Measurements from ENCODE around the gene SEC14L6. TPM values are rescaled to one million over a fixed set of nuclear protein-coding genes. Genes with fewer than 3 reads are reported as not detected.

SEC14L6 gene
- total and polyA plus RNA-seq, 9 of the 15 experiments (the other 6 are each of a cell fraction or from before 2014, with no cell fraction given): 0.29 to 6.1 (median 1.9) TPM

- intact Hi-C loops (cut with micrococcal nuclease) (no loop called here), in situ Hi-C loops (cut with MboI) (no loop called here)
- FAIRE-seq (no peak), DNase-seq (ENCODE audit: extremely low read depth in 1 of 4, low spot score in 3 of 4) (no peak), ATAC-seq (no peak)
- ChIA-PET CTCF (ENCODE audit: low intra/inter-chr PET ratio) (no interaction called here), POLR2A (no interaction called here)
- Histone ChIP-seq H3K4me3 (no peak overlapping the region), H3K9me1 (ENCODE audit: control insufficient read depth, insufficient read depth, low read length) (no peaks in the 10 kb centered on the region), H3K27me3 (ENCODE audit: control insufficient read depth in 2 of 2, insufficient read depth in 2 of 2, low read length in 2 of 2) (no peaks in the 10 kb centered on the region), H3K27ac (ENCODE audit: extremely low read depth, low read depth, low read length) (no peak overlapping the region), H3K4me1 (replicated peaks in 1 of 2; ENCODE audit: control insufficient read depth in 2 of 2, insufficient read depth in 2 of 2, low read length in 2 of 2) (peaks cover 10 to 22% of the 10 kb centered on the region in 2 experiments; a peak in 4 of 5 replicates), H4K20me1 (replicated peaks; ENCODE audit: control insufficient read depth, insufficient read depth, low read length) (no peaks in the 10 kb centered on the region), H3K9ac (ENCODE audit: insufficient read depth in 1 of 2, low read depth in 2 of 2, low read length in 2 of 2) (no peak overlapping the region), H3K4me2 (ENCODE audit: insufficient read depth, low read length) (no peak overlapping the region), H3K9me3 (replicated peaks; ENCODE audit: control insufficient read depth, insufficient read depth, low read depth, low read length) (no peaks in the 10 kb centered on the region), H2AFZ (ENCODE audit: low read depth, low read length) (no peak overlapping the region), H3K36me3 (ENCODE audit: control insufficient read depth, insufficient read depth, low read length) (no peaks in the 10 kb centered on the region), H3K79me2 (ENCODE audit: control insufficient read depth, insufficient read depth, low read length) (no peaks in the 10 kb centered on the region)
- BruUV-seq (replicated peaks): no TSS peak
- TF ChIP-seq ZNF398 (CRISPR knock-in tag; IDR thresholded peaks at IDR 0.05): no peak
- no peak for TF ChIP-seq ZFP30 (CRISPR knock-in tag; IDR thresholded peaks at IDR 0.05; ENCODE audit: borderline replicate concordance)
- TF ChIP-seq ARID4B (CRISPR knock-in tag; IDR thresholded peaks at IDR 0.05): no peak
- no peak for TF ChIP-seq SMAD1 (IDR thresholded peaks at IDR 0.05; ENCODE audit: low read depth, low read length, partially characterized antibody)
- no peak for TF ChIP-seq CAMTA2 (CRISPR knock-in tag; conservative IDR thresholded peaks at IDR 0.05)
- TF ChIP-seq FUS (optimal IDR thresholded peaks at IDR 0.05; ENCODE audit: low read depth, low read length): no peak
- peak; percentile 56 for TF ChIP-seq BCOR (IDR thresholded peaks at IDR 0.05)
- no peak for TF ChIP-seq PCBP1 (IDR thresholded peaks at IDR 0.05; ENCODE audit: low read depth, low read length, poor library complexity, severe bottlenecking)
- TF ChIP-seq E4F1 (CRISPR knock-in tag; IDR thresholded peaks at IDR 0.05; ENCODE audit: borderline replicate concordance): no peak
- TF ChIP-seq RBM25 (IDR thresholded peaks at IDR 0.05; ENCODE audit: low read depth, low read length, severe bottlenecking): peak; percentile 77
- TF ChIP-seq ZNF146 (CRISPR knock-in tag; IDR thresholded peaks at IDR 0.05; ENCODE audit: unreplicated experiment): no peak
- no peak for TF ChIP-seq DNMT1 (IDR thresholded peaks at IDR 0.05)
- TF ChIP-seq KDM1A (IDR thresholded peaks at IDR 0.05): 0 out of 4 replicates have a peak, but pooled peaks of 1 of the 2 experiments have one; percentile 10
- TF ChIP-seq NBN (IDR thresholded peaks at IDR 0.05; ENCODE audit: low read depth): no peak
- no peak for TF ChIP-seq ARID1B (IDR thresholded peaks at IDR 0.05)
- WGBS (ENCODE audit: insufficient coverage, low coverage, missing lambda C conversion rate): 40% methylated on average over 4 of the region's 4 CpGs
These were observed 44.4 kb downstream of the SEC14L6 start for GRCh38 chr22:30502153-30502552.
